GM18858 (cell line): Measurements from ENCODE around the gene UBAP2L.
"Not testable (repeated sequence)": the region's sequence is repeated elsewhere in the genome, so short reads cannot be mapped to it uniquely, and the experiment has no call there.

ENCODE experiments used
- ATAC-seq: cut with Tn5 transposase; IDR thresholded peaks from one replicate; pipeline ENCODE4 v1.9.1; 2021; ENCODE audit not compliant: unreplicated experiment

The UBAP2L gene

GRCh38 chr1:154199563-154199879, 21.2 kb upstream of the UBAP2L start:
- no peak for ATAC-seq

- not testable (repeated sequence) for ATAC-seq
Measured at GRCh38 chr1:154205778-154206177, 15.0 kb upstream of the UBAP2L start.

- ATAC-seq: no peak
Measured at GRCh38 chr1:154206196-154206595, 14.6 kb upstream of the UBAP2L start, which contains the start of gene CFAP141. Gene CFAP141 (minus strand): TSS chr1:154206333. CDS start chr1:154206307, 26 bp downstream.

GRCh38 chr1:154207262-154207661, 13.5 kb upstream of the UBAP2L start:
- ATAC-seq: no peak

GRCh38 chr1:154208677-154209388, 11.9 kb upstream of the UBAP2L start:
- no peak for ATAC-seq

GRCh38 chr1:154212083-154212482, 8.7 kb upstream of the UBAP2L start:
- ATAC-seq: no peak

GRCh38 chr1:154213274-154213673, 7.5 kb upstream of the UBAP2L start:
- ATAC-seq: no peak

- no peak for ATAC-seq
Measured at GRCh38 chr1:154218545-154218944, 2.2 kb upstream of the UBAP2L start.

- no peak for ATAC-seq
Measured at GRCh38 chr1:154219541-154219940, 1.2 kb upstream of the UBAP2L start.

GRCh38 chr1:154220970-154221277, 169 bp downstream of the UBAP2L start:
- no peak for ATAC-seq

- ATAC-seq: no peak
Measured at GRCh38 chr1:154221278-154222001, 685 bp downstream of the UBAP2L start.

- ATAC-seq: no peak
Measured at GRCh38 chr1:154222518-154222917, 1.8 kb downstream of the UBAP2L start.

GRCh38 chr1:154222918-154223317, 2.2 kb downstream of the UBAP2L start:
- no peak for ATAC-seq

GRCh38 chr1:154223621-154224020, 2.9 kb downstream of the UBAP2L start:
- ATAC-seq: no peak

- ATAC-seq: no peak
Measured at GRCh38 chr1:154225370-154225769, 4.6 kb downstream of the UBAP2L start.

GRCh38 chr1:154231112-154231511, 10.4 kb downstream of the UBAP2L start:
- ATAC-seq: not testable (repeated sequence)

GRCh38 chr1:154233127-154233526, 12.4 kb downstream of the UBAP2L start:
- not testable (repeated sequence) for ATAC-seq

GRCh38 chr1:154236855-154237254, 16.1 kb downstream of the UBAP2L start:
- no peak for ATAC-seq

GRCh38 chr1:154237435-154237834, 16.7 kb downstream of the UBAP2L start:
- ATAC-seq: no peak

GRCh38 chr1:154237880-154238506, 17.2 kb downstream of the UBAP2L start:
- ATAC-seq: no peak

GRCh38 chr1:154239491-154239890, 18.7 kb downstream of the UBAP2L start:
- ATAC-seq: no peak

- no peak for ATAC-seq
Measured at GRCh38 chr1:154240294-154240833, 19.6 kb downstream of the UBAP2L start.
